Stimulated activated CD8-positive, alpha-beta memory T cell treated with anti-CD3 and anti-CD28 coated beads, Interleukin-4, amount 100 ng/mL, for 24 hours (primary cell): ENCODE data around the gene PEAK1.

ENCODE experiments used
- DNase-seq: peaks from one replicate; pipeline ENCODE4 v3.0.0-alpha.2; 2020; ENCODE audit warnings: low read depth

Gene PEAK1

GRCh38 chr15:77130315-77130930 is 289.5 kb downstream of the PEAK1 start:
- no peak for DNase-seq

- no peak for DNase-seq
These were observed 292.3 kb downstream of the PEAK1 start for GRCh38 chr15:77127626-77128025.

GRCh38 chr15:77126529-77127326 is 293.2 kb downstream of the PEAK1 start:
- no peak for DNase-seq

- DNase-seq = no peak
These were observed 296.1 kb downstream of the PEAK1 start for GRCh38 chr15:77123854-77124253.

GRCh38 chr15:77122576-77122975 is 297.3 kb downstream of the PEAK1 start:
- DNase-seq = no peak

GRCh38 chr15:77121599-77121998 is 298.3 kb downstream of the PEAK1 start:
- DNase-seq = no peak

GRCh38 chr15:77120576-77120975 is 299.3 kb downstream of the PEAK1 start:
- DNase-seq = no peak

GRCh38 chr15:77119446-77119845 is 300.5 kb downstream of the PEAK1 start:
- DNase-seq = no peak

GRCh38 chr15:77118882-77119321 is 301.0 kb downstream of the PEAK1 start:
- DNase-seq = no peak

GRCh38 chr15:77115179-77115578 is 304.7 kb downstream of the PEAK1 start:
- no peak for DNase-seq

GRCh38 chr15:77112838-77113504 is 306.9 kb downstream of the PEAK1 start:
- no peak for DNase-seq

GRCh38 chr15:77111789-77112188 is 308.1 kb downstream of the PEAK1 start:
- DNase-seq = no peak

GRCh38 chr15:77107531-77108355 is 312.2 kb downstream of the PEAK1 start:
- DNase-seq = no peak

GRCh38 chr15:77107068-77107467 is 312.8 kb downstream of the PEAK1 start:
- DNase-seq = no peak

- no peak for DNase-seq
These were observed 315.7 kb downstream of the PEAK1 start for GRCh38 chr15:77104155-77104554.

- no peak for DNase-seq
These were observed 320.0 kb downstream of the PEAK1 start for GRCh38 chr15:77099741-77100463.

GRCh38 chr15:77098572-77098971 is 321.3 kb downstream of the PEAK1 start:
- DNase-seq = no peak

GRCh38 chr15:77097921-77098320 is 322.0 kb downstream of the PEAK1 start:
- no peak for DNase-seq

GRCh38 chr15:77097248-77097721 is 322.6 kb downstream of the PEAK1 start:
- DNase-seq = no peak

- DNase-seq = no peak
These were observed 323.4 kb downstream of the PEAK1 start for GRCh38 chr15:77096541-77096940.

- no peak for DNase-seq
These were observed 323.8 kb downstream of the PEAK1 start for GRCh38 chr15:77096138-77096537.
